Testis (tissue), 2 donors: Measurements from ENCODE around the gene NAMPT.

ENCODE experiments used
- CTCF ChIP-seq, 3 experiments: fragments of 450-650 bp in 2 of 3; fragments of 200-600 bp in 1 of 3; sonication (generic) in 1 of 3; IDR thresholded peaks; one replicate each; pipeline ENCODE4 v1.5.1; 2016 to 2019; ENCODE audit warnings: antibody characterized with exemption in 3 of 3, mild to moderate bottlenecking in 2 of 3, moderate library complexity in 1 of 3
- POLR2A ChIP-seq: fragments of 450-650 bp; IDR thresholded peaks from one replicate; pipeline ENCODE4 v1.6.1; 2017; ENCODE audit warnings: antibody characterized with exemption, mild to moderate bottlenecking, moderate library complexity

GRCh38 chr7:106317971-106318370 lies 33.2 kb upstream of the NAMPT start:
- TF ChIP-seq CTCF (IDR thresholded peaks at IDR 0.05) = no peak
- no peak for TF ChIP-seq POLR2A
